Panc1 (cell line): ENCODE data around the gene NCAM2.

ENCODE experiments used
- CTCF ChIP-seq: fragments of 450-650 bp; IDR thresholded peaks from 2 replicates; pipeline ENCODE4 v1.5.1; 2017; ENCODE audit warnings: mild to moderate bottlenecking
- REST ChIP-seq, 2 experiments: IDR thresholded peaks; 2 replicates each; pipeline ENCODE4 v1.6.1; 2011 to 2012; ENCODE audit warnings: low read depth in 2 of 2, control low read depth in 1 of 2, low read length in 1 of 2, mild to moderate bottlenecking in 1 of 2, moderate library complexity in 1 of 2; ENCODE audit not compliant: insufficient read depth in 1 of 2
- SIN3A ChIP-seq: IDR thresholded peaks from 2 replicates; pipeline ENCODE4 v1.6.1; 2012; ENCODE audit warnings: low read depth, mild to moderate bottlenecking, low read length, moderate library complexity, borderline replicate concordance; ENCODE audit not compliant: insufficient read depth

- no peak for TF ChIP-seq CTCF
- TF ChIP-seq REST (IDR thresholded peaks at IDR 0.05; ENCODE audit: insufficient read depth in 1 of 2, low read depth in 2 of 2, low read length in 1 of 2) = no peak
- no peak for TF ChIP-seq SIN3A
Measured at GRCh38 chr21:20996421-20997310, 1.5 kb upstream of the NCAM2 start.
